Kidney (tissue), 14 donors: Measurements from ENCODE around the gene SELENOP. TPM values are rescaled to one million over a fixed set of nuclear protein-coding genes. Genes with fewer than 3 reads are reported as not detected.

Experiments used
- DNase-seq, 5 donors: peaks; one replicate each; pipeline ENCODE4 v3.0.0-alpha.2; 2013 to 2020
- FAIRE-seq: peaks from 2 replicates; lab custom pipeline; 2012; peaks lifted over from hg19 to GRCh38; lab: Jason Lieb, UNC
- H3K27ac ChIP-seq, 2 donors: one replicate each; pipeline ENCODE4 v1.7.0; 2013; ENCODE audit warnings: low read depth in 2 of 2, low read length in 2 of 2, inconsistent platforms in 1 of 2
- H3K27me3 ChIP-seq: one replicate; pipeline ENCODE4 v1.7.1; 2013; ENCODE audit warnings: low read length, inconsistent platforms; ENCODE audit not compliant: control insufficient read depth, insufficient read depth
- H3K36me3 ChIP-seq, 3 donors: one replicate each; pipeline versions ENCODE4 v1.7.0 to v1.7.1; 2013; ENCODE audit warnings: low read length in 3 of 3, control low read depth in 1 of 3, inconsistent platforms in 1 of 3; ENCODE audit not compliant: insufficient read depth in 3 of 3, control insufficient read depth in 2 of 3
- H3K4me1 ChIP-seq, 3 donors: one replicate each; pipeline versions ENCODE4 v1.7.0 to v1.7.1; 2013; ENCODE audit warnings: low read length in 3 of 3, inconsistent platforms in 1 of 3, low read depth in 1 of 3; ENCODE audit not compliant: control insufficient read depth in 2 of 3, insufficient read depth in 2 of 3
- H3K4me3 ChIP-seq, 3 donors: one replicate each; pipeline versions ENCODE4 v1.7.0 to v1.8.1; 2013; ENCODE audit warnings: low read length in 3 of 3, control low read depth in 1 of 3, inconsistent platforms in 1 of 3
- H3K9ac ChIP-seq, 3 donors: one replicate each; pipeline versions ENCODE4 v1.7.0 to v1.7.1; 2013; ENCODE audit warnings: low read length in 3 of 3, control low read depth in 1 of 3, inconsistent platforms in 1 of 3
- H3K9me3 ChIP-seq, 3 donors: one replicate each; pipeline versions ENCODE4 v1.7.0 to v1.7.1; 2013; ENCODE audit warnings: low read length in 3 of 3, control low read depth in 1 of 3, inconsistent platforms in 1 of 3; ENCODE audit not compliant: control insufficient read depth in 2 of 3, insufficient read depth in 1 of 3
- intact Hi-C: fragments of 100-400 bp; cut with DNase I; formaldehyde crosslinking; loops from one replicate; pipeline ENCODE4 v1.11.1; 2022
- polyA plus RNA-seq: library from polyadenylated mRNA; stranded (reverse); fragments of 350-450 nt; fragmentation: Illumina TruSeq; extraction: RNeasy Lipid Tissue Mini Kit (QIAGEN cat#74804); gene quantifications from one replicate; pipeline ENCODE4 v1.2.3, GENCODE V29; 2014; ENCODE audit warnings: low read depth, low replicate concordance; ENCODE audit not compliant: insufficient read depth
- total RNA-seq: library from RNA; stranded (reverse); fragmentation: NEBNext Ultra II Directional; extraction: Animal tissue kit (Norgen Biotek cat#: 25700); gene quantifications from one replicate; pipeline ENCODE4 v1.2.1, GENCODE V29; 2021
- TF ChIP-seq, protein P1 (sequence below): IDR thresholded peaks from 3 replicates; pipeline ENCODE4 v1.5.1; 2012; ENCODE audit warnings: mild to moderate bottlenecking, moderate library complexity, borderline replicate concordance; ENCODE audit not compliant: insufficient read depth; ENCODE audit errors: extremely low read depth
- donor health status: control.
- donor health status: control.
- donor health status: control.
- donor health status: control.
- donor health status: control.
- donor health status: DM: yes; HTN: yes; CAD: no.
- donor health status: Normal renal cell carcinoma (clear cell type).

Gene SELENOP
- total and polyA plus RNA-seq, 2 donors from 2014 or later, result 305 to 390 TPM

DNA sequence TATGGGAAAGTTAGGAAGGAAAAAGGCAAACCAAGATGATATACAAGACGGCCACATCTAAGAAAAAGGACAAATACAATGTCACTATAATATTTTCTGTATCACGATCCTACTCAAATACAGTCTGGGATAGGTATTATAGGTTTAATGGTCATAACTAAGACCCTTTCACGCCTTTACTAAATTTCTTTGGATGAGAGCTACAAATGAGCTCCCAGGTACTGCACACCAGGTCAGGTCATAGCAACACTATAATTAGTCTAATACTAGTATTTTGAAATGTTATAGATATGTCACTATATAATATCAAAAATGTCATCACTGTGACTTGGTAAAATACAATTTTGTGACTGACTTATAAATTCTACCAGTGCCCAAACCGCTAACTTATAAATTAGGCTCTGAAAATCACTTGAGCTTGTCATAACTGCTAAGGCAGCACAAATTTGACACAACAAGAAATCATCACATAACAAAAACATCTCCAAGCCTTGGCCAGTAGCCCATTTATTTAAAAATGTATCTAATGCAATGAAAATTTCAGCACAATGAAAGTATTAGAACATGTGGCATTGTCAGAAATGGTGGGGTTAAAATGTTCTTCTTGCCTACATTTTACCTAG lies 6.9 kb downstream of the SELENOP start:
- no peak for FAIRE-seq
- Histone ChIP-seq H3K36me3 (peaks cover 11 to 63% (median 19%) of the 10 kb centered on the region in 3 donors), H3K9ac (no peak overlapping the region), H3K4me1 (no peaks in the 10 kb centered on the region), H3K27ac (no peak overlapping the region), H3K27me3 (no peaks in the 10 kb centered on the region), H3K9me3 (no peaks in the 10 kb centered on the region), H3K4me3 (no peak overlapping the region)
- TF ChIP-seq, protein P1, sequence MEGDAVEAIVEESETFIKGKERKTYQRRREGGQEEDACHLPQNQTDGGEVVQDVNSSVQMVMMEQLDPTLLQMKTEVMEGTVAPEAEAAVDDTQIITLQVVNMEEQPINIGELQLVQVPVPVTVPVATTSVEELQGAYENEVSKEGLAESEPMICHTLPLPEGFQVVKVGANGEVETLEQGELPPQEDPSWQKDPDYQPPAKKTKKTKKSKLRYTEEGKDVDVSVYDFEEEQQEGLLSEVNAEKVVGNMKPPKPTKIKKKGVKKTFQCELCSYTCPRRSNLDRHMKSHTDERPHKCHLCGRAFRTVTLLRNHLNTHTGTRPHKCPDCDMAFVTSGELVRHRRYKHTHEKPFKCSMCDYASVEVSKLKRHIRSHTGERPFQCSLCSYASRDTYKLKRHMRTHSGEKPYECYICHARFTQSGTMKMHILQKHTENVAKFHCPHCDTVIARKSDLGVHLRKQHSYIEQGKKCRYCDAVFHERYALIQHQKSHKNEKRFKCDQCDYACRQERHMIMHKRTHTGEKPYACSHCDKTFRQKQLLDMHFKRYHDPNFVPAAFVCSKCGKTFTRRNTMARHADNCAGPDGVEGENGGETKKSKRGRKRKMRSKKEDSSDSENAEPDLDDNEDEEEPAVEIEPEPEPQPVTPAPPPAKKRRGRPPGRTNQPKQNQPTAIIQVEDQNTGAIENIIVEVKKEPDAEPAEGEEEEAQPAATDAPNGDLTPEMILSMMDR, result no peak
- DNase-seq, result no peak
- intact Hi-C loops, result no loop called here

DNA sequence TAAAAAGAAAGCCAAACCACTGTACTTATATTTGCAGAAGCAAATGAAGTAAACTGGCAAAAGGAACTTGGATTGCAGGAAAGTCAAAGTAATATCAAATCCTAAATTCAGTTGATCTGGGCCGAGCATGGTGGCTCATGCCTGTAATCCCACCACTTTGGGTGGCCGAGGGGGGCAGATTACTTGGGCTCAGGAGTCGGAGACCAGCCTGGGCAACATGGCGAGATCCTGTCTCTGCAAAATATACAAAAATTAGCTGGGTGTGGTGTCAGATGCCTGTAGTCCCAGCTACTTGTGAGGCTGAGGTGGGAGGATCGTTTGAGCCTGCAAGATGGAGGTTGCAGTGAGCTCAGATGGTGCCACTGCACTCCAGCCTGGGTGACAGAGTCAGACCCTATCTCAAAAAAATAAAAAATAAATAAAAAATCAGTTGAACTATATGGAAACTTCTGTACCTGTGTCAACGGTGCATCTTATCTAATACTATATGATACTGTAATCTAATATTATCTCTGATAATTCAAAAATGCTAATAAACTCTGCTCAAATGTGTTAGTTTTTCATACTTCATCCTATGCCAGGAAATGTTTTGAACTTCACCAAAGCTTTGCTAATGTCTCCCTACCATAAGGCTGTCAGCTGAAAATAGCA lies 10.1 kb downstream of the SELENOP start:
- Histone ChIP-seq H3K36me3 (peaks cover 11 to 55% (median 19%) of the 10 kb centered on the region in 3 donors), H3K9me3 (peaks cover 0 to 6% (median 0%) of the 10 kb centered on the region in 3 donors), H3K4me1 (no peaks in the 10 kb centered on the region), H3K27me3 (no peaks in the 10 kb centered on the region), H3K27ac (no peak overlapping the region), H3K9ac (no peak overlapping the region), H3K4me3 (no peak overlapping the region)
- FAIRE-seq (no peak), DNase-seq (no peak)
- intact Hi-C loops, result no loop called here
- TF ChIP-seq, protein P1, result no peak

DNA sequence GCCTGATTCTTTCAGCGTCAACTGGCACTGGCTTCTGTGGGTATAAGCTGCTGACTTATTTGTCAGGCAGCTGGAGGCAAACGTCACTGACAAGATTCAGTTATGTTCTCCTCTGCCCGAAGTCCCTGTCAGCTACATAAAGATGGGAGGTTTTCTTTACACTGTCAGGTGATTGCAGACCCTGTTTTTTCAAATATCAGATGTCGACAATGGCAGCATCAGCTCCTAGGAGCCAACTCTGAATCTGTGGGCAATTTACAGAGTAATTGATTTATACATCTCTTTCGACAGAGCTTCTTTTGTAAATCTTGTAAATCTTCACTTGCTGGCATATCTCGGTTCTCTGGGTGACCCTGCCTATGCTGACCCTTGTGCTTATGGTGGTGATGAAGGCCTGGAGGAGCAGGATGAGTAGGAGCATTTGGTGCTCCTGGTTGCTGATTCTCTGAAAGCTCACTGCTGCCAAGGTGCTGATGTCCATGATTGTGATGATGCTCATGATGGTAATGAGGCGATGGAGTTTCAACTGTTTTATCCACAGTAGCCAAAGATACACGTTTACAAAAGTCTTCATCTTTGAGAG lies 10.9 kb downstream of the SELENOP start:
- no peak for FAIRE-seq
- TF ChIP-seq, protein P1, result no peak
- H3K36me3 ChIP-seq, result peaks cover 11 to 47% (median 19%) of the 10 kb centered on the region in 3 donors

More for the DNA sequence above, 10.9 kb downstream of the SELENOP start:
- Histone ChIP-seq H3K9ac (no peak overlapping the region), H3K4me1 (no peaks in the 10 kb centered on the region), H3K4me3 (no peak overlapping the region), H3K9me3 (peaks cover 0 to 6% (median 0%) of the 10 kb centered on the region in 3 donors), H3K27me3 (no peaks in the 10 kb centered on the region), H3K27ac (no peak overlapping the region)
- DNase-seq, result no peak
- intact Hi-C loops, result no loop called here
